AG09309 (cell line): Measurements from ENCODE around the gene TBC1D12.

ENCODE experiments used
- DNase-seq: peaks from one replicate; pipeline ENCODE4 v3.0.0-alpha.2; 2010; ENCODE audit warnings: low read depth
- H3K4me3 ChIP-seq: 2 replicates; pipeline ENCODE4 v1.5.1; 2011; ENCODE audit warnings: mild to moderate bottlenecking, low read depth, low read length, moderate library complexity; ENCODE audit not compliant: control insufficient read depth
- TF ChIP-seq, protein P1 (sequence below): IDR thresholded peaks from 2 replicates; pipeline ENCODE4 v1.5.1; 2011; ENCODE audit warnings: mild to moderate bottlenecking, low read depth, low read length, inconsistent platforms; ENCODE audit not compliant: insufficient read depth, control insufficient read depth; ENCODE audit errors: missing control alignments

Gene TBC1D12

GRCh38 chr10:94413361-94413760 lies 11.0 kb downstream of the TBC1D12 start:
- H3K4me3 ChIP-seq = no peak overlapping the region
- TF ChIP-seq, protein P1, sequence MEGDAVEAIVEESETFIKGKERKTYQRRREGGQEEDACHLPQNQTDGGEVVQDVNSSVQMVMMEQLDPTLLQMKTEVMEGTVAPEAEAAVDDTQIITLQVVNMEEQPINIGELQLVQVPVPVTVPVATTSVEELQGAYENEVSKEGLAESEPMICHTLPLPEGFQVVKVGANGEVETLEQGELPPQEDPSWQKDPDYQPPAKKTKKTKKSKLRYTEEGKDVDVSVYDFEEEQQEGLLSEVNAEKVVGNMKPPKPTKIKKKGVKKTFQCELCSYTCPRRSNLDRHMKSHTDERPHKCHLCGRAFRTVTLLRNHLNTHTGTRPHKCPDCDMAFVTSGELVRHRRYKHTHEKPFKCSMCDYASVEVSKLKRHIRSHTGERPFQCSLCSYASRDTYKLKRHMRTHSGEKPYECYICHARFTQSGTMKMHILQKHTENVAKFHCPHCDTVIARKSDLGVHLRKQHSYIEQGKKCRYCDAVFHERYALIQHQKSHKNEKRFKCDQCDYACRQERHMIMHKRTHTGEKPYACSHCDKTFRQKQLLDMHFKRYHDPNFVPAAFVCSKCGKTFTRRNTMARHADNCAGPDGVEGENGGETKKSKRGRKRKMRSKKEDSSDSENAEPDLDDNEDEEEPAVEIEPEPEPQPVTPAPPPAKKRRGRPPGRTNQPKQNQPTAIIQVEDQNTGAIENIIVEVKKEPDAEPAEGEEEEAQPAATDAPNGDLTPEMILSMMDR = no peak
- DNase-seq = no peak

- TF ChIP-seq, protein P1 = no peak
- no peak overlapping the region for H3K4me3 ChIP-seq
Measured at GRCh38 chr10:94416896-94417295, 14.6 kb downstream of the TBC1D12 start.

GRCh38 chr10:94417321-94417720 lies 15.0 kb downstream of the TBC1D12 start:
- DNase-seq = no peak
- TF ChIP-seq, protein P1 = no peak
- H3K4me3 ChIP-seq = no peak overlapping the region

More at GRCh38 chr10:94416896-94417295, 14.6 kb downstream of the TBC1D12 start:
- no peak for DNase-seq

GRCh38 chr10:94420516-94420915 lies 18.2 kb downstream of the TBC1D12 start:
- DNase-seq = no peak
- TF ChIP-seq, protein P1 = no peak
- H3K4me3 ChIP-seq = no peak overlapping the region

DNA sequence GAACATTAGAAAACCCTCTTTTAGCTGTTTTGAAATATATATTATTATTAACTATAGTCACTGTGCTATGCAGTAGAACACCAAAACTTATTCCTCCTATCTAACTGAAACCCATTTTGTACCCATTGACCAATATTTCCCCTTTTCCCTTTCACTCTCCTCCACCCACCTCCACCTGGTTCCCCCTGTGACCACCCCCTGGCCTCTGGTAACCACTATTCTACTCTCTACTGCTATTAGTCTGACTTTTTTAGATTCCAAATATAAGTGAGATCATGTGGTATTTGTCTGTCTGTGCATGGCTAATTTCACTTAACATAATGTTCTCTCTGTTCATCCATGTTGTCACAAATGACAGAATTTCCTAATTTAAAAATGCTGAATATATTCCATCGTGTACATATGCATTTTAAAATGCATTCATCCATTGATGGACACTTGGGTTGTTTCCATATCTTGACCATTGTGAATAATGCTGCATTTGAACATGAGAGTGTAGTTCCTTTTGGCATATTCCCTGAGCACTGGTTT lies 18.7 kb downstream of the TBC1D12 start:
- TF ChIP-seq, protein P1 = no peak
- H3K4me3 ChIP-seq = no peak overlapping the region
- no peak for DNase-seq

GRCh38 chr10:94423627-94424026 lies 21.3 kb downstream of the TBC1D12 start:
- no peak overlapping the region for H3K4me3 ChIP-seq
- no peak for DNase-seq
- TF ChIP-seq, protein P1 = no peak
